Measurements from ENCODE around the gene TCAP.

TCAP gene

DNA sequence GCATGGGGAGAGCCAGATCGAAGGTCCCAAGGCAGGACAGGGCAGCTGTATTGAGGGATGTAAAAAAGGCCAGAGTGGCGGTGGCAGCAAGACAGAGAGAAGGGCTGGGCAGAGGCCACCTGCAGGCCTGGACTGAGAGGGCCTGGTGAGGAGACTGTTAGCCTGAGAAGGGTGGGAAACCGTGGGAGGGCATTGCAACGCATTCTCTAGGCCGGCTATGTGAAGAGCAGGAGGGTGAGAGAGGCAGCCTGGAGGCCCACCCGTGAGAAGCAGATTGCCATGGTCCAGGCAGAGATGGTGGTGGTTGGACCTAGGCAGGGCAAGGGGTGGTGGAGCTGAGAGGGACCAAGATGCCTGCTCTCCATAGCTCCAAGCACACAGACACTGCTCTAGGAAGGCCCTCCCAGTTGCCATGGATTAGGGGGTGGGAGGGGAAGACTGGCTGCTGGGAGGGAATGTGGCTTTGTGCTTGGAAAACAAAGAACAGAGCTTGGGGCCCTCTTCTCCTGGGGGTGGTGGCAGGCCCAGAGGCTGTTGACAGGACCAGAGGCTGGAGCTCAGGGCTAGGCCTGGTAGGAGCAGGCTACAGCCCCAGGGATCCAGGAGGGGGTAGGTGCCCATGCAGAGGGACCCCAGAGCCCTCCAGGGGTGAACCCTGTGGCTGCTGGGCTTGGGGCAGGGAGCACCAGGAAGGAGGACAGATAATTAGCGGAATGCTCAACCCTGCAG lies 12.4 kb upstream of the TCAP start:
- DNase-seq, result no peak

GRCh38 chr17:39653316-39653661 lies 11.9 kb upstream of the TCAP start:
- no peak for DNase-seq

DNA sequence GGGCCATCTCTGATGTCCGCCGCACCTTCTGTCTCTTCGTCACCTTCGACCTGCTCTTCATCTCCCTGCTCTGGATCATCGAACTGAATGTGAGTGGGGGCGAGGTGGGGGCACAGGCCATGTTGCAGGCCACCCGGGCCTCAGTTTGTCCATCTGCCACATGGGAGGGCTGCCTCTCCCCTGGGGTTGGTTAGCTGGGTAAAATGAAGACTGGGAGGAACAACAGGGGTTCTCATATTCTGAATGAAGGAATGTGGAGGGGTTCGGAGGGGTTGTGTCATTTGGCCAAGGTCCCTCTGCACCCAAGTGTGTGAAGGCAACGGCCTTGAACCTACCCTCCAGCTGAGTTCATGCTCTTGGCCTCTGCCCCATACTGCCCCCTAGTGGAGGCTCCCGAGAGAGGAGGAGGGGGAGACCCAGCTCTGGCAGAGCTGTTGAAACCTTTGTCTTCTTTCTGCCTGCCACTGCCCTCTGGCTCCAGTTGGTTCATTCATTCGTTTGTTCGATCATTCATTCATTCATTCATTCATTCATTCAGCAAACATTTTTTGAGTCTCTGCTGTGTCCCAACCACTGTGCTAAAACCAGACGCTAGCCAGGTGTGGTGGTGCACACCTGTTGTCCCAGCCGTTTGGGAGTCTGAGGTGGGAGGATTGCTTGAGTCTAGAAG lies 11.4 kb upstream of the TCAP start:
- DNase-seq, result peak; percentile 83

DNA sequence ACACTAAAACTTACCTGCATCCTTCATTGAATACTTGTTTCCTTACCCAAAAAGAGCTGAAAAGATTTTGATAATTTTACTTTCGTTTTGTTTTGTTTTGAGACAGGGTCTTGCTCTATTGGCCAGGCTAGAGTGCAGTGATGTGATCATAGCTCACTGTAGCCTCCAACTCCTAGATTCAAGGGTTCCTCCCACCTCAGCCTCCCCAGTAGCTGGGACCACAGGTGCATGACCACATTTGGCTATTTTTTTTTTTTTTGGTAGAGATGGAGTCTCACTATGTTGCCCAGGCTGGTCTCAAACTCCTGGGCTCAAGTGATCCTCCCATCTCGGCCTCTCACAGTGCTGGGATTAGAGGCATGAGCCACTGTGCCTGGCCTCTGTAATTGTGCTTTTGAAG lies 10.0 kb upstream of the TCAP start:
- no peak for DNase-seq

- no peak for DNase-seq
Measured at GRCh38 chr17:39658346-39658745, 6.8 kb upstream of the TCAP start.

- no peak for DNase-seq
Measured at GRCh38 chr17:39658760-39659159, 6.4 kb upstream of the TCAP start.

- DNase-seq, result no peak
Measured at GRCh38 chr17:39659279-39660010, 5.7 kb upstream of the TCAP start.

DNA sequence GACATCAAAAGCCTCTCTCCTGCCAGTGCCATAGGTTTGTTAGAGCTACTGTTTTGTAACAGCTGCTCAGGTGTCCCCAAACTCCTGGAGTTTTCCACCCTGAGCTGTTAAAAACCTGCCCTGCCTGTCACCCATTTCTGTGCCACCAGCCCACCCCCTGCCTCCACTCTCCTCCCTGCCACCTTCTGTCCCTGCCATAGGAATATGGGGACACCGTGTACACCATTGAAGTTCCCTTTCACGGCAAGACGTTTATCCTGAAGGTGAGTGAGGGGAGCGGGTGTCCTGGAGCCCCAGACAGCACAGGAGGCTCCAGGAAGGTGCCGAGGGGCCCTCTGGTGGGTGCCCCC lies 5.2 kb upstream of the TCAP start:
- no peak for DNase-seq

DNA sequence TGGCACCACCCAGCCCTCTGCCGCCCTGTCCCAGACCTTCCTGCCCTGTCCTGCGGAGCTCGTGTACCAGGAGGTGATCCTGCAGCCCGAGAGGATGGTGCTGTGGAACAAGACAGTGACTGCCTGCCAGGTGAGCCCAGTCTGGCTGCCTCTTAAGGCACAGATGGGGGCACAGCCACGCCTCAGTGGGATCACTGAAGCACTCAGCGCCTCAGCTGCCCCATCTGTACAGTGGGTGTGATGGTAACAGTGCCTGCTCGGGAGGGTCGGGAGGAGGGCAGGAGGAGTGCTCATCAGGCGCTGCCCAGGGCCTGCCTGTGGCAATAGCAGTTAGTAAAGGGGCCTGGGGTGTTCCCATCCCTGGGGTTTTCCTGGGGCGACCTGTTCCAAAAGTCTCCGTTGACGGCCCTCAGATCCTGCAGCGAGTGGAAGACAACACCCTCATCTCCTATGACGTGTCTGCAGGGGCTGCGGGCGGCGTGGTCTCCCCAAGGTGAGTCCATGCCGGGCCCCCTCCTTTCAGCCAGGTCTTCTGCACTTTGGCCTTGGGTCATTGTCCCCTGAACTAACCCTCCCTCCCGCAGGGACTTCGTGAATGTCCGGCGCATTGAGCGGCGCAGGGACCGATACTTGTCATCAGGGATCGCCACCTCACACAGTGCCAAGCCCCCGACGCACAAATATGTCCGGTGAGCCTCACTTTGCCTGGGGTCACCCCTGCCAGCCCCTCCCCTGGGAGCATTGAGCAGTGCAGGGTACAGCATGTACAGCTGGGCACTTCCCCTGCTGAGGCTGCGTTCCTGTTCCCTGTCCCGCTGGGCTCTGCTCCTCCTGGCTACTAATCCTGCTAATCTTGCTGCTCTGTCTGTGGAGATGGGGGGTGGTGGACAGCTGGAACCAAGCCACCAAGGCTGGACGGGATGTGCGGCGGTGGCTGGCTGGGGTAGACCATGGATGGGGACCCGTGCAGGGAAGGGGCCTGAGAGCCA lies 4.5 kb upstream of the TCAP start:
- no peak for DNase-seq

GRCh38 chr17:39661744-39662541 lies 3.2 kb upstream of the TCAP start:
- DNase-seq, result no peak

- no peak for DNase-seq
Measured at GRCh38 chr17:39662551-39663339, 2.4 kb upstream of the TCAP start.

DNA sequence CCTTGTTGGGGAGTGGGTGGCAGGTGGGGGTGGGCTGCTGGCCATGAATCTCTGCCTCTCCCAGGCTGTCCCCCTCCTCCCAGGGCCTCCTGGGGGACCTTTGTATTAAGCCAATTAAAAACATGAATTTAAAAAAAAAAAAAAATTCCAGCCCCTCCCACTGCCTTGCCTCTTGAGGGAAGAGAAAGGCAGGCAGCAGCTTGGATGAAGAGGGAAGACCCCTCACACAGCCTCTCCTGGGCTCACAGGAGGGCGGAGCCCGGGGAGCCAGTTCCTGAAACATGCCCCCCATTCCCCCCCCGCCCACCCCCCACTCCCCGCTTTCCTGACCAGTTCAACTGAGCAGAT lies 1.8 kb upstream of the TCAP start:
- DNase-seq, result no peak

DNA sequence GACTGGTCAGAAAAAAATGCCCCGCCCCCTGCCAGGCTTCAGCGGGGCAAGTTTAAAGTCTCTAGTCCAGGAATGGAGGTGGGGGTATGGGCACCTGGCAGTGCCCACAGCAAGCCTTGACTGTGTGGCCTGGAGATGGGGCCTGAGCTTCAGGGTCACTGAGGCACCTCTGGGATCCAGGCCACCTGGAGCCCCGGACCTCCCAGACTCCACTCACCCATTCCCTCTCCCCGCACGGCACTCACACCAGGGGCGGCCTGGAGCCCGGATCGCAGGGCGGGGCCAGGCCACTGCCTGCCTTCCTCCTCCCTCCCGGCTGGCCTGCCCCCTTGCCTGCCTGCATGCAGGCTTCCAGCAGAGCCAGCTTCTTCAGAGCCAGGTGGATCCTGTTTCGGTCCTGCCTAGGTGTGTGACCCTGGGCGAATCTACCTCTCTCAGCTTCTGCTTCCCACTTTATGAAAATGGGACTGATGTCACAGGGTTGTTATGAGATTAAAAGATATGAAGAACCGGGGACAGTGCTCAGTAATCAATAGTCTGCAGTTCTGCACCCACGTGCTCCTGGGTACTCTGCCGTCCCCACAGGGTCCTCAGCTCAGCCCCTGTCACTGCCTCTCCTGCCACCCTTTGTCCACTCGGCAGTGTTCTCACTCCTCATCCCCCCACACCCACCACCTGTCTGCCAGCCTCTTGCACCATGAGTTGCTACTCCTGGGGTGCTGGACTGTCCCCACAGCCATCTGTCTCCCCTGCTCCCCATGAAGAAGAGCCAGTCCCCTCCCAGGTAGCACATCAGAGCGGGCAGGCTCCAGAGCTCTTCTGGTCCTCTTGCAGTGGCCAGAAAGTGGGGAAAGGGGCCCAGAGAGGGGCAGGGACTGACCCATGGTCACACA lies 1.2 kb upstream of the TCAP start:
- DNase-seq, result no peak

GRCh38 chr17:39665642-39666224 lies 584 bp downstream of the TCAP start:
- no peak for DNase-seq

- no peak for DNase-seq
Measured at GRCh38 chr17:39666231-39666600, 1.1 kb downstream of the TCAP start.

DNA sequence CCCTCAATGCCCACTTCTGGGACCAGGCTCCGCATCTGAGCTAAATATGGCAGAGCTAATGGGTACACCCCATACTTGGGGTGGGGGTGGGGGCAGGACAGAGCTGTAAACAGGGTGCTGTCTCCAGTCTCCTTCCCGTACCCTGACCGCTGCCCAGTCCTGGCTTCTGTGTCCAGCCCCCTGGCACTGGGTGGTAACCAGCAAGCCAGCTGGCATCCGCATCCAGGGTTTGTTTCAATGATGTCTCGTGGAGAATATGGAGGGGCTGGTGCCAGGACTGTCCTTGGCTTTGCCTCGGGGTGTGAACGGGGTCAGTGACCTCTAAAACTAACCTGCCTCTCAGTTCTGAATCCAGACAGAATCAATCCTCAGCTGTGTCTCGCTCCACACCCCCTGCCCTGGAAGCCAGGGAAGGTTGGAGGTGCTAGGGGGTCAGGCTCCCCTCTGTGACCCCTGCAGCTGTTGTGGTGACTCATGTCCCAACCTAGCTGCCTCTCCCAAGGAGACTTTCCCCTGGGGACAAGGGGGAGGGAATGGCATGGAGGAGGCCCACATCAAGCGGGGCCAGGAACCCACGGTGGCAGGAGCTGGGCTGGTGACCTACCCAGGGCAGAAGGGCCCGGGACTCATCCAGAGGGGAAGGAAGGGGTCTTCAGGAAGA lies 1.6 kb downstream of the TCAP start:
- DNase-seq, result no peak

DNA sequence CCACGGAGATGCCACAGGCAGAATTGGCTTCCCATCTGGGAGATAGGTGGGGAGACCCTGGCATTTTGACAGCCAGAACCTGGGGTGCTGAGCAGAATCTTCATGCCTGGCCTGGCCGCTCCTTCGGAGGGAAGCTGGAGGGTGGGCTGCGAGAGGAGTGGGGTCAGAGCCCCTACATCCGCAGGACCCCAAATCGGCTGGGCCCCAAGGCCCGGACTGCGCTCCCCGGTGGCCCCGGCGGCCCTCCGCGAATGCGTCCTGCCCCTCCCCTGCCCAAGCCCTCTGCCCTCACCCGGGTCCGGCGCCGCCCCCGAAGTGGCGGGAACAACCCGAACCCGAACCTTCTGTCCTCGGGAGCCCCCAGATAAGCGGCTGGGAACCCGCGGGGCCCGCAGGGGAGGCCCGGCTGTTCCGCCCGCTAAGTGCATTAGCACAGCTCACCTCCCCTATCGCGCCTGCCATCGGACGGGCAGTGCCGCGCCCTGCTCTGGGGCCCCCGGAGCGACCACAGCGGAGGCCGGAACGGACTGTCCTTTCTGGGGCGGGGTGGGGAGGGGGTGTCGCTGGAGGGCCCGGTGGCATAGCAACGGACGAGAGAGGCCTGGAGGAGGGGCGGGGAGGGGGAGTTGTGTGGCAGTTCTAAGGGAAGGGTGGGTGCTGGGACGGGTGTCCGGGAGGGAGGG lies 2.3 kb downstream of the TCAP start:
- DNase-seq, result no peak

DNA sequence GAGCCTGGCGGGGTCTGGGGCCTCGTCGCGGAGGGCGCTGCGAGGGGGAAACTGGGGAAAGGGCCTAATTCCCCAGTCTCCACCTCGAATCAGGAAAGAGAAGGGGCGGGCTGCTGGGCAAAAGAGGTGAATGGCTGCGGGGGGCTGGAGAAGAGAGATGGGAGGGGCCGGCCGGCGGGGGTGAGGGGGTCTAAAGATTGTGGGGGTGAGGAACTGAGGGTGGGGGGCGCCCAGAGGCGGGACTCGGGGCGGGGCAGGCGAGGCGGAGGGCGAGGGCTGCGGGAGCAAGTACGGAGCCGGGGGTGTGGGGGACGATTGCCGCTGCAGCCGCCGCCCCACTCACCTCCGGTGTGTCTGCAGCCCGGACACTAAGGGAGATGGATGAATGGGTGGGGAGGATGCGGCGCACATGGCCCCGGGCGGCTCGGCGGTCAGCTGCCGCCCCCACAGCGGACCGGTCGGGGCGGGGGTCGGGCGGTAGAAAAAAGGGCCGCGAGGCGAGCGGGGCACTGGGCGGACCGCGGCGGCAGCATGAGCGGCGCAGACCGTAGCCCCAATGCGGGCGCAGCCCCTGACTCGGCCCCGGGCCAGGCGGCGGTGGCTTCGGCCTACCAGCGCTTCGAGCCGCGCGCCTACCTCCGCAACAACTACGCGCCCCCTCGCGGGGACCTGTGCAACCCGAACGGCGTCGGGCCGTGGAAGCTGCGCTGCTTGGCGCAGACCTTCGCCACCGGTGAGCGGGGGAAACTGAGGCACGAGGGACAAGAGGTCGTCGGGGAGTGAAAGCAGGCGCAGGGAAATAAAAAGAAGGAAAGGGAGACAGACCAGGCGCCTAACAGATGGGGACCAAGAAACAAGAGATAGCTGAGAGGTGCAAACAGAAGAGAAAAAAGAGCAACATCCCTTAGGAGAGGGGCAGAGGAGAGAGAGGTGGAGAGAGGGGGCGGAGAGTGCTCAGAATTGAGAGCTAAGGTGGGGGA lies 3.1 kb downstream of the TCAP start, which contains the start of gene PNMT:
PNMT (plus strand) TSS at position 509 of the 980 bp plus-strand sequence; CDS start at position 532, 23 bp downstream.
- peak; percentile 73 for DNase-seq

All from activated CD4-positive, alpha-beta T cell treated with anti-CD3 and anti-CD28 coated beads, Interleukin-10, Interleukin-2, amounts not matched to agents 100 ng/mL and 50 ng/mL, durations not matched to agents 16 hours and 8 hours (primary cell).